GM12801 (cell line): Measurements from ENCODE around the gene ENDOV.

Source experiments
- CTCF ChIP-seq: IDR thresholded peaks from one replicate; pipeline ENCODE4 v1.5.1; 2011; ENCODE audit warnings: control low read depth; ENCODE audit not compliant: insufficient read length; ENCODE audit errors: extremely low read depth

ENDOV gene

GRCh38 chr17:80388601-80389000, 26.4 kb upstream of the ENDOV start:
- no peak for TF ChIP-seq CTCF

GRCh38 chr17:80389011-80389995, 25.7 kb upstream of the ENDOV start:
- TF ChIP-seq CTCF: no peak

- no peak for TF ChIP-seq CTCF
These were observed 21.6 kb upstream of the ENDOV start for GRCh38 chr17:80393241-80393890.

- no peak for TF ChIP-seq CTCF
These were observed 21.0 kb upstream of the ENDOV start for GRCh38 chr17:80393961-80394360.

GRCh38 chr17:80394629-80395216, 20.2 kb upstream of the ENDOV start:
- TF ChIP-seq CTCF: no peak

- no peak for TF ChIP-seq CTCF
These were observed 19.4 kb upstream of the ENDOV start for GRCh38 chr17:80395402-80396151.
